ENCODE data around the gene CCDC87.

DNA sequence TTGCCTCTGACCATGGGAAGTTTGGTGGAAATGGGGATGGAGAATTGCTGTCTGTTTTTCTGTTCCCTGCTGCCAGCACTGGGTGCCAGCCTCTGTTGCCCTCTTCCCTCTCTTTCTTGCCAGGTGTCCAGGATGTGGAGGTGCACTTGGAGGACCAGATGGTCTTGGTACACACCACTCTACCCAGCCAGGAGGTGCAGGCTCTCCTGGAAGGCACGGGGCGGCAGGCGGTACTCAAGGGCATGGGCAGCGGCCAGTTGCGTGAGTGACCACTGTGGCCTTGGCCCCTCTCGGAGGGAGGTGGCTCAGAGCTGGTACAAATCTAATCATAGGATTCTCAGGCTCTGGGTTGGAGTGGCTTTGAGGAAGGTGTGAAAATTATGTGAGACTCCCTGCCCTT, 6.1 kb upstream of the CCDC87 start:
- TF ChIP-seq, protein P1, sequence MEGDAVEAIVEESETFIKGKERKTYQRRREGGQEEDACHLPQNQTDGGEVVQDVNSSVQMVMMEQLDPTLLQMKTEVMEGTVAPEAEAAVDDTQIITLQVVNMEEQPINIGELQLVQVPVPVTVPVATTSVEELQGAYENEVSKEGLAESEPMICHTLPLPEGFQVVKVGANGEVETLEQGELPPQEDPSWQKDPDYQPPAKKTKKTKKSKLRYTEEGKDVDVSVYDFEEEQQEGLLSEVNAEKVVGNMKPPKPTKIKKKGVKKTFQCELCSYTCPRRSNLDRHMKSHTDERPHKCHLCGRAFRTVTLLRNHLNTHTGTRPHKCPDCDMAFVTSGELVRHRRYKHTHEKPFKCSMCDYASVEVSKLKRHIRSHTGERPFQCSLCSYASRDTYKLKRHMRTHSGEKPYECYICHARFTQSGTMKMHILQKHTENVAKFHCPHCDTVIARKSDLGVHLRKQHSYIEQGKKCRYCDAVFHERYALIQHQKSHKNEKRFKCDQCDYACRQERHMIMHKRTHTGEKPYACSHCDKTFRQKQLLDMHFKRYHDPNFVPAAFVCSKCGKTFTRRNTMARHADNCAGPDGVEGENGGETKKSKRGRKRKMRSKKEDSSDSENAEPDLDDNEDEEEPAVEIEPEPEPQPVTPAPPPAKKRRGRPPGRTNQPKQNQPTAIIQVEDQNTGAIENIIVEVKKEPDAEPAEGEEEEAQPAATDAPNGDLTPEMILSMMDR (IDR thresholded peaks at IDR 0.05): no peak
- TF ChIP-seq POLR2A (IDR thresholded peaks at IDR 0.05): no peak

Measured in testis (tissue), 2 donors.